ENCODE measurements around the gene SRMS. TPM values are rescaled to one million over a fixed set of nuclear protein-coding genes. Genes with fewer than 3 reads are reported as not detected.

SRMS gene
- total RNA-seq, 4 donors from 2014 or later, result not detected

DNA sequence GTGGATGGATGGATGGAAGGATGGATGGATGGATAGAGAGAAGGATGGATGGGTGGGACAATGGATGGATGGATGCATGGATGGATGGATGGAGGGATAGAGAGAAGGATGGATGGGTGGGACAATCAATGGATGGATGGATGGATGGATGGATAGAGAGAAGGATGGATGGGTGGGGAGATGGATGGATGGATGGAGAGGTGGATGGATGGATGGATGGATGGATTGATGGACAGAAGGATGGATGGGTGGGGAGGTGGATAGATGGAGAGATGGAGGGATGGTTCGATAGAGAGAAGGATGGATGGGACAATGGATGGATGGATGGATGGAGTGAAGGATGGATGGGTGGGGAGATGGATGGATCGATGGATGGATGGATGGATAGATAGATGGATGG is 55.0 kb downstream of the SRMS start:
- TF ChIP-seq, protein P1, sequence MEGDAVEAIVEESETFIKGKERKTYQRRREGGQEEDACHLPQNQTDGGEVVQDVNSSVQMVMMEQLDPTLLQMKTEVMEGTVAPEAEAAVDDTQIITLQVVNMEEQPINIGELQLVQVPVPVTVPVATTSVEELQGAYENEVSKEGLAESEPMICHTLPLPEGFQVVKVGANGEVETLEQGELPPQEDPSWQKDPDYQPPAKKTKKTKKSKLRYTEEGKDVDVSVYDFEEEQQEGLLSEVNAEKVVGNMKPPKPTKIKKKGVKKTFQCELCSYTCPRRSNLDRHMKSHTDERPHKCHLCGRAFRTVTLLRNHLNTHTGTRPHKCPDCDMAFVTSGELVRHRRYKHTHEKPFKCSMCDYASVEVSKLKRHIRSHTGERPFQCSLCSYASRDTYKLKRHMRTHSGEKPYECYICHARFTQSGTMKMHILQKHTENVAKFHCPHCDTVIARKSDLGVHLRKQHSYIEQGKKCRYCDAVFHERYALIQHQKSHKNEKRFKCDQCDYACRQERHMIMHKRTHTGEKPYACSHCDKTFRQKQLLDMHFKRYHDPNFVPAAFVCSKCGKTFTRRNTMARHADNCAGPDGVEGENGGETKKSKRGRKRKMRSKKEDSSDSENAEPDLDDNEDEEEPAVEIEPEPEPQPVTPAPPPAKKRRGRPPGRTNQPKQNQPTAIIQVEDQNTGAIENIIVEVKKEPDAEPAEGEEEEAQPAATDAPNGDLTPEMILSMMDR (IDR thresholded peaks at IDR 0.05), result no peak
- DNase-seq (ENCODE audit: low spot score), result no peak
- ATAC-seq (ENCODE audit: low FRiP score), result no peak

- ATAC-seq (ENCODE audit: low FRiP score), result no peak
- TF ChIP-seq, protein P1 (IDR thresholded peaks at IDR 0.05), result no peak
- DNase-seq (ENCODE audit: low spot score), result no peak
These were observed 55.8 kb downstream of the SRMS start for GRCh38 chr20:63491635-63492230.

DNA sequence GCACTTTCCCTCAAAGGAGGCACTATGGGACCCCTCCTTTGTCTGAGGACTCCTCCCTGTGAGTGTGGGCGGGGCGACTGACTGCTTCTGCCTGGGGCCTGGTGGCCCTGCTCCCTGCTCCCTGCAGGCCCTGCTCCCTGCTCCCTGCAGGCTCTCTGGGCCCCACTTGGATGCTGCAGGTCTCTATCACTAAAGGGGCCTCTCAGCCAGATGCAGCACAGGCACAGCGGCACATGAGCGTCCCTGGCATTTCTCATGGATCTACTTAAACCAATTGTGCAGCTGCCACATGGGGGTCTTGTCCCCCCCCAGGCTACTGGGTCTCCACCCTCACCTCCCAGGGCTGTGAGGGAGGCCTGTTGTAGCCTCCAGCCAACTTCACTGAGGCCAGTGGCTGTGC is 56.5 kb downstream of the SRMS start:
- ATAC-seq (ENCODE audit: low FRiP score), result no peak
- DNase-seq (ENCODE audit: low spot score), result no peak
- TF ChIP-seq, protein P1 (IDR thresholded peaks at IDR 0.05), result no peak

Other genes starting within 250 kb of the SRMS start
- gene CHRNA4, start 186.4 kb downstream of the SRMS start, total RNA-seq, result not detected
- not detected for gene KCNQ2, start 75.1 kb downstream of the SRMS start, total RNA-seq
- gene EEF1A2, start 48.7 kb downstream of the SRMS start, total RNA-seq, result 1 to 10 TPM in 3 of 4 donors, not detected in 1; 2.1 to 4.7 (median 2.8) TPM
- gene PPDPF, start 27.0 kb downstream of the SRMS start, total RNA-seq, result 100 to 1,000 TPM in 1 of 4 donors, 10 to 100 TPM in 3; 22.2 to 108 (median 75.8) TPM
- gene PTK6, start 10.4 kb downstream of the SRMS start, total RNA-seq, result under 1 TPM in 3 of 4 donors, not detected in 1; 0.12 to 0.63 (median 0.28) TPM
- under 1 TPM in 2 of 4 donors, not detected in 2; 0.19 to 0.38 TPM for gene FNDC11, start 6.4 kb upstream of the SRMS start, total RNA-seq
- gene HELZ2, start 26.5 kb upstream of the SRMS start, total RNA-seq, result 10 to 100 TPM; 12.1 to 58.1 (median 31.8) TPM
- gene GMEB2, start 79.4 kb upstream of the SRMS start, total RNA-seq, result 10 to 100 TPM in 1 of 4 donors, 1 to 10 TPM in 3; 6.6 to 12.8 (median 9.2) TPM
- 10 to 100 TPM in 2 of 4 donors, 1 to 10 TPM in 2; 7.6 to 17.4 (median 12.0) TPM for gene STMN3, start 105.7 kb upstream of the SRMS start, total RNA-seq
- 10 to 100 TPM; 10.2 to 34.4 (median 21.6) TPM for gene RTEL1, start 110.6 kb upstream of the SRMS start, total RNA-seq
- gene TNFRSF6B, start 148.9 kb upstream of the SRMS start, total RNA-seq, result 10 to 100 TPM; 10.5 to 91.9 (median 12.3) TPM
- 10 to 100 TPM; 25.5 to 44.3 (median 40.9) TPM for gene ARFRP1, start 160.2 kb upstream of the SRMS start, total RNA-seq
- 10 to 100 TPM; 13.2 to 34.5 (median 20.6) TPM for gene ZGPAT, start 160.3 kb upstream of the SRMS start, total RNA-seq
- 10 to 100 TPM in 2 of 4 donors, 1 to 10 TPM in 2; 7.4 to 21.1 (median 14.0) TPM for gene LIME1, start 188.9 kb upstream of the SRMS start, total RNA-seq
- 10 to 100 TPM; 25.3 to 82.0 (median 40.9) TPM for gene SLC2A4RG, start 192.0 kb upstream of the SRMS start, total RNA-seq

Measured in omental fat pad (tissue), 4 donors.